SK-N-SH treated with all-trans-retinoic acid at 6 μM for 48 hours (cell line): Measurements from ENCODE around the gene IL9.

Experiments used
- ARNTL ChIP-seq: fragments of 450-650 bp; formaldehyde crosslinking; IDR thresholded peaks from 2 replicates; pipeline ENCODE4 v1.5.0; 2020; ENCODE audit warnings: low read depth, mild to moderate bottlenecking, moderate library complexity, borderline replicate concordance
- BACH2 ChIP-seq: fragments of 250-450 bp; sonication (Bioruptor Pico); IDR thresholded peaks from 2 replicates; pipeline ENCODE4 v1.9.0; 2021; ENCODE audit warnings: mild to moderate bottlenecking, borderline replicate concordance
- ESRRG ChIP-seq: fragments of 250-450 bp; sonication (Bioruptor Pico); IDR thresholded peaks from 2 replicates; pipeline ENCODE4 v1.6.1; 2021; ENCODE audit warnings: mild to moderate bottlenecking
- ISL1 ChIP-seq: fragments of 250-450 bp; sonication (Bioruptor Pico); IDR thresholded peaks from 2 replicates; pipeline ENCODE4 v2.1.2; 2022; ENCODE audit warnings: mild to moderate bottlenecking, moderate library complexity
- PATZ1 ChIP-seq: fragments of 250-450 bp; sonication (Bioruptor Pico); IDR thresholded peaks from 2 replicates; pipeline ENCODE4 v1.8.0; 2020; ENCODE audit warnings: mild to moderate bottlenecking, moderate library complexity, borderline replicate concordance
- RARB ChIP-seq: fragments of 250-450 bp; sonication (Bioruptor Pico); IDR thresholded peaks from 2 replicates; pipeline ENCODE4 v1.8.0; 2021; ENCODE audit warnings: mild to moderate bottlenecking, moderate library complexity
- SNAI2 ChIP-seq: fragments of 250-450 bp; sonication (Bioruptor Pico); IDR thresholded peaks from 2 replicates; pipeline ENCODE4 v1.5.0; 2020; ENCODE audit warnings: mild to moderate bottlenecking, moderate library complexity
- TCF4 ChIP-seq: fragments of 250-450 bp; sonication (Bioruptor Pico); IDR thresholded peaks from 2 replicates; pipeline ENCODE4 v1.8.0; 2021; ENCODE audit warnings: mild to moderate bottlenecking, moderate library complexity, borderline replicate concordance
- ZFP3 ChIP-seq: fragments of 250-450 bp; sonication (Bioruptor Pico); IDR thresholded peaks from 2 replicates; pipeline ENCODE4 v1.5.0; 2020; ENCODE audit warnings: mild to moderate bottlenecking, moderate library complexity
- ZNF565 ChIP-seq: fragments of 450-650 bp; formaldehyde crosslinking; conservative IDR thresholded peaks from 2 replicates; pipeline ENCODE4 v1.5.0; 2020; ENCODE audit warnings: low read depth, mild to moderate bottlenecking, moderate library complexity
- ZNF8 ChIP-seq: fragments of 450-650 bp; formaldehyde crosslinking; IDR thresholded peaks from 2 replicates; pipeline ENCODE4 v1.5.0; 2020; ENCODE audit warnings: mild to moderate bottlenecking, moderate library complexity

- TF ChIP-seq ZFP3 (CRISPR knock-in tag) (no peak), SNAI2 (CRISPR knock-in tag) (no peak), TCF4 (CRISPR knock-in tag) (no peak), ZNF8 (CRISPR knock-in tag) (no peak), ZNF565 (CRISPR knock-in tag) (no peak), ARNTL (CRISPR knock-in tag) (no peak), BACH2 (CRISPR knock-in tag) (no peak), ESRRG (CRISPR knock-in tag) (no peak), ISL1 (no peak), PATZ1 (CRISPR knock-in tag) (no peak), RARB (CRISPR knock-in tag) (no peak)
Observed at GRCh38 chr5:135905144-135905543, 9.5 kb upstream of the IL9 start.
